PC-9 (cell line): ENCODE results near the gene RGMB. TPM values are rescaled to one million over a fixed set of nuclear protein-coding genes. Genes with fewer than 3 reads are reported as not detected.

Source experiments
- BruUV-seq: library from RNA; stranded (reverse); fragments of 400-500 nt; replicated peaks from 2 replicates; lab custom pipeline; 2021; lab: Mats Ljungman, UMichigan
- CTCF ChIA-PET: fragments of 300-600 bp; sonication (Branson Sonifier 250); formaldehyde crosslinking; loops from one replicate; lab custom pipeline; 2022; ENCODE audit warnings: antibody characterized with exemption; lab: Charles Lee
- POLR2A ChIA-PET: fragments of 300-600 bp; sonication (Branson Sonifier 250); formaldehyde crosslinking; loops from one replicate; lab custom pipeline; 2022; ENCODE audit warnings: antibody characterized with exemption; ENCODE audit not compliant: unreplicated experiment; lab: Charles Lee
- DNase-seq, 2 experiments: peaks; one replicate each; pipeline versions ENCODE4 v3.0.0 to v3.0.0-alpha.2; 2015 to 2022; ENCODE audit warnings: mixed read lengths in 1 of 2
- H2AFZ ChIP-seq: fragments of 200-600 bp; sonication (generic); 2 replicates; pipeline ENCODE4 v1.8.1; 2017; ENCODE audit warnings: antibody characterized with exemption
- H3F3A ChIP-seq: fragments of 200-600 bp; sonication (generic); 2 replicates; pipeline ENCODE4 v1.8.1; 2017; ENCODE audit warnings: antibody characterized with exemption, mild to moderate bottlenecking, low read depth; ENCODE audit not compliant: insufficient read depth
- H3K27ac ChIP-seq: fragments of 200-600 bp; sonication (generic); 2 replicates; pipeline ENCODE4 v1.6.1; 2016; ENCODE audit warnings: mixed run types
- H3K27me3 ChIP-seq: fragments of 200-600 bp; sonication (generic); 2 replicates; pipeline ENCODE4 v1.6.1; 2016; ENCODE audit warnings: low read depth, mixed run types; ENCODE audit not compliant: insufficient read depth
- H3K36me3 ChIP-seq: fragments of 200-600 bp; sonication (generic); 2 replicates; pipeline ENCODE4 v1.6.1; 2016; ENCODE audit warnings: low read depth, mixed run types
- H3K4me1 ChIP-seq: fragments of 200-600 bp; sonication (generic); replicated peaks from 2 replicates; pipeline ENCODE4 v1.6.1; 2016; ENCODE audit warnings: mixed run types; ENCODE audit not compliant: insufficient read depth
- H3K4me2 ChIP-seq: fragments of 200-600 bp; sonication (generic); 2 replicates; pipeline ENCODE4 v1.6.1; 2017; ENCODE audit warnings: mixed run types
- H3K4me3 ChIP-seq: fragments of 200-600 bp; sonication (generic); 2 replicates; pipeline ENCODE4 v1.6.1; 2016; ENCODE audit warnings: mixed run types
- H3K79me2 ChIP-seq: fragments of 200-600 bp; sonication (generic); 2 replicates; pipeline ENCODE4 v1.6.1; 2017; ENCODE audit warnings: low read depth, mixed run types
- H3K9me2 ChIP-seq: fragments of 200-600 bp; sonication (generic); 2 replicates; pipeline ENCODE4 v1.8.1; 2017; ENCODE audit warnings: mild to moderate bottlenecking; ENCODE audit not compliant: insufficient read depth
- H3K9me3 ChIP-seq: fragments of 200-600 bp; sonication (generic); 2 replicates; pipeline ENCODE4 v1.8.1; 2016; ENCODE audit warnings: low read depth; ENCODE audit not compliant: insufficient read depth
- H4K20me1 ChIP-seq: fragments of 200-600 bp; sonication (generic); 2 replicates; pipeline ENCODE4 v1.8.1; 2017; ENCODE audit not compliant: insufficient read depth
- CTCF ChIP-seq: fragments of 200-600 bp; sonication (generic); conservative IDR thresholded peaks from 2 replicates; pipeline ENCODE4 v1.6.1; 2017; ENCODE audit warnings: mixed run types, antibody characterized with exemption, mild to moderate bottlenecking, moderate library complexity
- EZH2 ChIP-seq: fragments of 200-600 bp; sonication (generic); IDR thresholded peaks from 2 replicates; pipeline ENCODE4 v1.8.0; 2017; ENCODE audit warnings: antibody characterized with exemption, low read depth
- intact Hi-C: fragments of 100-400 bp; cut with micrococcal nuclease; formaldehyde crosslinking; loops from one replicate; pipeline ENCODE4 v1.10.0; 2022; ENCODE audit not compliant: unreplicated experiment
- total RNA-seq: library from RNA; stranded (reverse); gene quantifications from 2 replicates; pipeline ENCODE4 v1.2.3, GENCODE V29; 2021

The RGMB gene
- total RNA-seq, 1 experiment from 2014 or later: 14.6 TPM

- H4K20me1 ChIP-seq: peaks cover 18% of the 10 kb centered on the region
- no TSS peak for BruUV-seq
- intact Hi-C loops: no loop called here
These were observed 9.7 kb downstream of the RGMB start for GRCh38 chr5:98783051-98783649.

GRCh38 chr5:98784411-98784810 lies 10.9 kb downstream of the RGMB start:
- Histone ChIP-seq H3K36me3 (peaks cover 23% of the 10 kb centered on the region), H3K9me2 (no peaks in the 10 kb centered on the region), H4K20me1 (peaks cover 11% of the 10 kb centered on the region), H3K79me2 (peaks cover 82% of the 10 kb centered on the region), H3K4me1 (peaks cover 30% of the 10 kb centered on the region), H2AFZ (no peak overlapping the region), H3K4me2 (no peak overlapping the region), H3K27me3 (no peaks in the 10 kb centered on the region), H3K27ac (no peak overlapping the region), H3K9me3 (no peaks in the 10 kb centered on the region), H3F3A (0 out of 2 replicates have a peak, but pooled peaks cover 8% of the 10 kb centered on the region), H3K4me3 (no peak overlapping the region)
- no peak for DNase-seq
- intact Hi-C loops: no loop called here
- POLR2A ChIA-PET: no interaction called here
- no TSS peak for BruUV-seq
- CTCF ChIA-PET: no interaction called here
- TF ChIP-seq CTCF: no peak

More at GRCh38 chr5:98783051-98783649, 9.7 kb downstream of the RGMB start:
- peaks cover 30% of the 10 kb centered on the region for H3K4me1 ChIP-seq
- no peaks in the 10 kb centered on the region for H3K9me2 ChIP-seq
- ChIA-PET CTCF (no interaction called here), POLR2A (no interaction called here)
- no peak overlapping the region for H3K4me2 ChIP-seq
- no peak overlapping the region for H3K27ac ChIP-seq
- TF ChIP-seq CTCF (no peak), EZH2 (no peak)
- no peak for DNase-seq
- H2AFZ ChIP-seq: no peak overlapping the region
- 0 out of 2 replicates have a peak, but pooled peaks cover 8% of the 10 kb centered on the region for H3F3A ChIP-seq
- peaks cover 88% of the 10 kb centered on the region for H3K79me2 ChIP-seq
- H3K36me3 ChIP-seq: peaks cover 23% of the 10 kb centered on the region
- H3K9me3 ChIP-seq: no peaks in the 10 kb centered on the region
- H3K4me3 ChIP-seq: no peak overlapping the region
- H3K27me3 ChIP-seq: no peaks in the 10 kb centered on the region

GRCh38 chr5:98785244-98785643 lies 11.8 kb downstream of the RGMB start:
- no TSS peak for BruUV-seq
- Histone ChIP-seq H4K20me1 (peaks cover 9% of the 10 kb centered on the region; the same call in 1 of the 2 replicates), H3K4me2 (peak overlapping the region; percentile 58), H3F3A (0 out of 2 replicates have a peak, but pooled peaks cover 8% of the 10 kb centered on the region), H3K27me3 (no peaks in the 10 kb centered on the region), H3K4me1 (peaks cover 30% of the 10 kb centered on the region), H3K9me3 (no peaks in the 10 kb centered on the region), H3K27ac (peak overlapping the region; percentile 50), H3K9me2 (no peaks in the 10 kb centered on the region), H3K79me2 (peaks cover 74% of the 10 kb centered on the region), H3K36me3 (peaks cover 15% of the 10 kb centered on the region), H2AFZ (no peak overlapping the region), H3K4me3 (no peak overlapping the region)
- ChIA-PET POLR2A (no interaction called here), CTCF (interaction anchor here (1.7 kb wide), 1 partner anchor 13 kb away, joined by 3 read pairs; no protein-coding TSS in a partner anchor)
- intact Hi-C loops: no loop called here
- DNase-seq: no peak
- TF ChIP-seq EZH2 (no peak), CTCF (no peak)
